Measurements from ENCODE around the gene SLC5A4.
"Not testable (repeated sequence)": the region's sequence is repeated elsewhere in the genome, so short reads cannot be mapped to it uniquely, and the experiment has no call there.

The SLC5A4 gene

DNA sequence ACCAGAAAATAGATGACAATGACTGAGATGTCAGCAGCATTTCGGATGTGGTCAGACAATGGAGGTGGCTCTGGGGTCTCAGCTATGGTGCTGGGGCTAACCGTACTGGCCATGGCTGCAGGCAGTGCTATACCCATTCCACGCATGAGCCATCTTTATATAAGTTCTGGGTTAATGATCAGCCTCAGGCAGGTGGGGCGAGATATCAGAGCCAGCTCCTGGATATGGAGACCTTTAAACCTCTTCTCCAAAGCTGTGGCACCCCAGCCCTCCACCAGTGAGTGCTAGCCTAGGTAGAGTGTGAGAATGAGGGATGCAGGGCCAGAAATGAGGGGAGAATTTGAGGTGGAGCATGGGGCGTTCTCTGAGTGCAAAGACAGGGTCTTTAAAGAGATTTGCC lies at the start of gene SLC5A4:
TSS of gene SLC5A4 (minus strand) at position 131 of the 400 bp plus-strand sequence. CDS start at position 113, 18 bp downstream.
- DNase-seq, result no peak

DNA sequence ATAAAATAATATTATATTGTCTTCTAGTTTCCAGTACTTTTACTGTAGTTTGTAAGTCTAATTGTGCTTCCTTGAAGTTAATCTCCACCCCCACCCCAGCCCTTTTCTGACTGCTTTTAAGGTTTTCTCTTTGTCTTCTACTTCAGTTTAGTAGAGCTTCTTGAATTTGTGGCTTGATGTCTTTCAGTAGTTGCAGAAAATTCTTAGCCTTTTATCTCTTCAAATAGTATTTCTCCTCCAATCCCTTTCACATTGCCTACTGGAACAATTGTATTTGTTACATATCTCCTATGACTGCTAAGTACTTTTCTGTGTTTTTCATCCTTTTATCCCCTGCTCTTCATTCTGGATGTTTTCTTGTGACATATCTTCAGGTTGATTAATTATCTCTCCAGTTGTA lies 38.8 kb upstream of the SLC5A4 start:
- not testable (repeated sequence) for DNase-seq

GRCh38 chr22:32286290-32286840 lies 31.2 kb upstream of the SLC5A4 start:
- DNase-seq, result no peak

DNA sequence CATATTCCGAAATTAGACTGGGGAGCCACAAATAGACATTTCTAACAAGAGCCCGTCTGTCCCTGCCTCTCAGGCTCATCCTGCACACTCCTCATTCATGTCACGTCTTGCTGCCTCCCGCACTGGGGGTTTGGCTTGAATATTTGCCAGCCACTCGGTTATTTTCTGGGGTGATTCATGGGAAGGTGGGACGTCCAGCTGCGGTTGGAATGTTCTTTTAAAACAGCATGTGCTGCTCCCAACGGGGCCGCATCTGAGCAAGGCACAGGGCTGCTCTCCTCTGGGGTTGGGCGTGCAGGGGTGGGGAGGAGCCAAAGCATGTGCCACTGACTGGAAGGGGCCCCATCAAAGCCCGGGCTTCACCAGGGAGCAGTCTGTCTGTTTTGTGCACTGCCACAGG lies 25.9 kb upstream of the SLC5A4 start:
- DNase-seq, result peak; percentile 0

GRCh38 chr22:32275353-32275752 lies 20.2 kb upstream of the SLC5A4 start:
- not testable (repeated sequence) for DNase-seq

DNA sequence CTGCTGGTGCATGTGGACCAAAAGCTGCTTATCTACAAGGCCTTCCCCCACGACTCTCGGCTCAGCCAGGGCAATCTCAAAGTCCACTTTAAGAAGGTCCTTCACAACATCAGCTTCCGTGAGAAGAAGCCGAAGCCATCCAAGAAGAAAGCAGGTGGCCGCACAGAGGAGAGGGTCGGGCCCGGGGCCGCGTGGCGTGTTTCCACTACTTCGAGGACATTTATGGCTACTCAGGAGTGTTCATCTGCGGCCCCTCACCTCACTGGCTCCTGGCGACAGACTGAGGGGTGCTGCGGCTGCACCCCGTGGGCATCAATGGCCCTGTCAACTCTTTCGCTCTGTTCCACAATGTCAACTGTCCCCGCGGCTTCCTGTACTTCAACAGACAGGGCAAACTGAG lies 16.2 kb upstream of the SLC5A4 start:
- no peak for DNase-seq

- no peak for DNase-seq
These were observed 15.7 kb upstream of the SLC5A4 start for GRCh38 chr22:32270641-32271369.

DNA sequence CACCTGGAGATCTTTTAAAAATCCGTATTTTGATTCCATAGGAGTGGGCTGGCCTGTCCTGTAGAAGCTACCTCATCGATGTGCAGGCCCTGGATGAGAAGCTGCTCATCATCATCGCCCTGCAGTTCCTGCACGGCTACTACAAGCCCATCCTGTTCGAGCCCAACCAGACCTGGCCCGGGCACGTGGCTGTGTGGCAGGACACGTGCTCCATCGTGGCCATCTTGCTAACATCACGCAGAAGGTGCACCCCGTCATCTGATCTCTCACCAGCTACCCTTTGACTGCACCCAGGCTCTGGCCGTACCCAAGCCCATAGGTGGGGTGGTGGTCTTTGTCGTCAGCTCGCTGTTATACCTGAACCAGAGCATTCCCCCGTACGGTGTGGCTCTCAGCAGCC lies 14.2 kb upstream of the SLC5A4 start:
- DNase-seq, result no peak

- DNase-seq, result no peak
These were observed 11.9 kb upstream of the SLC5A4 start for GRCh38 chr22:32267011-32267410.

- DNase-seq, result peak; percentile 62
These were observed 11.0 kb upstream of the SLC5A4 start for GRCh38 chr22:32265882-32266767.

GRCh38 chr22:32263678-32264077 lies 8.5 kb upstream of the SLC5A4 start:
- DNase-seq, result not testable (repeated sequence)

- no peak for DNase-seq
These were observed 6.2 kb upstream of the SLC5A4 start for GRCh38 chr22:32261306-32261705.

GRCh38 chr22:32258791-32259190 lies 3.6 kb upstream of the SLC5A4 start:
- no peak for DNase-seq

- no peak for DNase-seq
These were observed 579 bp upstream of the SLC5A4 start for GRCh38 chr22:32255726-32256125.

DNA sequence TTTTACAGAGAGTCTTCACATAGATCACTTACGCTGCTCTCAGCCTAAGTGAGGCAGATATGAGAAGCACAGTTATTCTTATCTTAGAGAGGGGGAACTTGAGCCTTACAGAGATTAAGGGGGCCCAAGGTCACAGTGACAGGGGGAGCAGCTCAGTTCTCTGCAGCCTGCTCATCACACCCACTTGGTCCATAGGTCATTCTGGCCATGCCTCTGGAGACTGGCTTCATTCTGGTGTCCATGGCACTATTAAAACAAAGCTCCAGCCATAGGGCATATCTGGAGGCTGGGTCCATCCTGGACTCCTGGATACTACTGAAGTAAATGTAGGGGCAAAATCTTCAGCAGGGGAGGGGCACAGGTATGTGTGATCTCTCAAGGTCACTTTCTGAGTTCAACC lies 5.9 kb downstream of the SLC5A4 start:
- DNase-seq, result no peak

- DNase-seq, result no peak
These were observed 6.9 kb downstream of the SLC5A4 start for GRCh38 chr22:32248276-32248675.

DNA sequence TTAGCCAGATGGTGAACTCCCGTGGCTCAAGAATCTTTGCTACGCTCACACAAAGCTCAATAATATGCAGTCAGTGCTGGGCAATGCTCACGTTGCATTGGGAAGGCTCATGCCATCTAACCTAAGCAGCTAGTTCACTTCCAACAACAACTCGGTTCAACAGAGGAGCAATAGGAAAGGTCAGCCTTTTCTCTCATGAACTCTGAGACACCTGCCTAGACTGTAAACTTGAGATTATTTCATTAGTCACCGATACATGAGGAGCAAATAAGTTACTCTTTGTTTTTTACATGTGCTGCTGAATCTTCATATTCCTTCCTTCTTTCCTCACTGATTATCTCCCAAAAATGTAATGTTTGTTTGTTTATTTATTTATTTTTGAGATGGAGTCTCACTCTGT lies 9.0 kb downstream of the SLC5A4 start:
- DNase-seq, result no peak

DNA sequence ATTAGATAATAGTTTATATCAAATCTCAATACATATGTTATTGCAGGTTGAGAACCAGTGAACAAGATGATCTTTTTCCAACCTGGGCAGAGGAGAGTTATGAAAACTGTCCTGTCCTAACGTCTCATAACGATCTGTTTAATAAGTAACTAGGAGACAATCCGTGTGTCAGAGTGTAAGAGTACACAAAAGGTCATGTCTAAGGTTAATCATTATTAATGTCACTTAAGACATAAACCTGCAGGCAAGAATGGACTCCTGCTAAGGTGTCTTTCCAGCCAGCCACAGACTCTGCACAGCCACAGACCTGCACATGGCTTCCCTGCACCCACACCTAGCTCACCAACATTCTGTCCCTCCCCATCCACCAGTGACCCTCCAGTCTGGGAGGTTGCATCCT lies 10.1 kb downstream of the SLC5A4 start:
- DNase-seq, result no peak

DNA sequence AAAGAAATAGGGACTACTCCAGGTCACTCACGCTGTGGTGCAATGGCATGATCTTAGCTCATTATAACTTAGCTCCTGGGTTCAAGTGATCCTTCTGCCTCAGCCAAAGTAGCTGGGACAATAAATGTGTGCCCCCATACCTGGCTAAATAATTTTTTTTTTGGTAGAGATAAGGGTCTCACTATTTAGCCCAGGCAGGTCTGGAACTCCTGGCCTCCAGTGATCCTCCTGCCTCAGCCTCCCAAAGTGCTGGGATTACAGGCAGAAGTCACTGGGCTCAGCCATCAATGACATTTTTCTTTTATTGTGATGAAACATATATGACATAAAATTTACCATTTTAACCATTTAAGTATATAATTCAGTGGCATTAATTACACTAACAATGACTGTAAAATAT lies 10.6 kb downstream of the SLC5A4 start:
- no peak for DNase-seq

GRCh38 chr22:32240461-32240860 lies 14.7 kb downstream of the SLC5A4 start:
- no peak for DNase-seq

GRCh38 chr22:32237906-32238305 lies 17.2 kb downstream of the SLC5A4 start:
- DNase-seq, result peak; percentile 21

DNA sequence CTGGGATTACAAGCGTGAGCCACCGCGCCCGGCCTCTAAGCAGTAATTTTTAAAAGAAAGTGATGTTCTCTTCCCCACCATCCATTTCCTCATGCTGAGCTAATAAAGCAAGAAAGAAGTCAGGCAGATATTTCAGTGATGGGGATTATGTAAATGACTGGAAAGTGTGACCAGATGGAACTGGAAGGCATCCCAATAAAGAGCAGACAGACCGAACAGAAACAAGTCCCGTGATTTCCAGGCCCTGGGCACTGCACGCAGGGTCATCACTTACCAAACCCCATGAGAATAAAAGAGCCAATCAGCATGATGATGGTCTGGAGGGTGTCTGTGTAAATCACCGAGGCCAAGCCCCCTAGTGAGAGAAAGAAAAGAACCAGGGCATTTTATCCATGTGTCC lies 18.2 kb downstream of the SLC5A4 start:
- no peak for DNase-seq

- DNase-seq, result no peak
These were observed 22.1 kb downstream of the SLC5A4 start for GRCh38 chr22:32233091-32233490.

Measured in NCI-H345 (cell line).